ENCODE data around the gene SLC16A2.
"Not testable (repeated sequence)": the region's sequence is repeated elsewhere in the genome, so short reads cannot be mapped to it uniquely, and the experiment has no call there.

SLC16A2 gene

DNA sequence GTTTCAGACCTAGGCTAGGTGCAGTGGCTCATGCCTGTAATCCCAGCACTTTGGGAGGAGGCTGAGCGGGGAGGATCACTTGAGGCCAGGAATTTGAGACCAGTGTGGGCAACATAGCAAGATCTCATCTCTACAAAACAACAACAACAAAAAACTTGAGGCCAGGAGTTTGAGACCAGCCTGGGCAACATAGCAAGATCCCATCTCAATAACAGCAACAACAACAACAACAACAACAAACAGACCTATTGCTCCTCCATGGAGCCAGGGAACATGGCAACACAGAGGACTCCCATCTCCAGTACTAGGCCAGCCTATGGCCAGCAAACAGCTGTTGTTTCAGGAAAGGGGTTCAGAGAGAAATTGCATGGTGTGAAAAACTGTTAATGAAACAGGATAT is 43.4 kb downstream of the SLC16A2 start:
- TF ChIP-seq SPI1 (IDR thresholded peaks at IDR 0.05; ENCODE audit: borderline replicate concordance, low read depth): no peak
- no peak for TF ChIP-seq GABPA (IDR thresholded peaks at IDR 0.05; ENCODE audit: low read depth)
- TF ChIP-seq, protein P1, sequence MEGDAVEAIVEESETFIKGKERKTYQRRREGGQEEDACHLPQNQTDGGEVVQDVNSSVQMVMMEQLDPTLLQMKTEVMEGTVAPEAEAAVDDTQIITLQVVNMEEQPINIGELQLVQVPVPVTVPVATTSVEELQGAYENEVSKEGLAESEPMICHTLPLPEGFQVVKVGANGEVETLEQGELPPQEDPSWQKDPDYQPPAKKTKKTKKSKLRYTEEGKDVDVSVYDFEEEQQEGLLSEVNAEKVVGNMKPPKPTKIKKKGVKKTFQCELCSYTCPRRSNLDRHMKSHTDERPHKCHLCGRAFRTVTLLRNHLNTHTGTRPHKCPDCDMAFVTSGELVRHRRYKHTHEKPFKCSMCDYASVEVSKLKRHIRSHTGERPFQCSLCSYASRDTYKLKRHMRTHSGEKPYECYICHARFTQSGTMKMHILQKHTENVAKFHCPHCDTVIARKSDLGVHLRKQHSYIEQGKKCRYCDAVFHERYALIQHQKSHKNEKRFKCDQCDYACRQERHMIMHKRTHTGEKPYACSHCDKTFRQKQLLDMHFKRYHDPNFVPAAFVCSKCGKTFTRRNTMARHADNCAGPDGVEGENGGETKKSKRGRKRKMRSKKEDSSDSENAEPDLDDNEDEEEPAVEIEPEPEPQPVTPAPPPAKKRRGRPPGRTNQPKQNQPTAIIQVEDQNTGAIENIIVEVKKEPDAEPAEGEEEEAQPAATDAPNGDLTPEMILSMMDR (IDR thresholded peaks at IDR 0.05; ENCODE audit: insufficient read depth, low read length): no peak
- TF ChIP-seq, protein P2, sequence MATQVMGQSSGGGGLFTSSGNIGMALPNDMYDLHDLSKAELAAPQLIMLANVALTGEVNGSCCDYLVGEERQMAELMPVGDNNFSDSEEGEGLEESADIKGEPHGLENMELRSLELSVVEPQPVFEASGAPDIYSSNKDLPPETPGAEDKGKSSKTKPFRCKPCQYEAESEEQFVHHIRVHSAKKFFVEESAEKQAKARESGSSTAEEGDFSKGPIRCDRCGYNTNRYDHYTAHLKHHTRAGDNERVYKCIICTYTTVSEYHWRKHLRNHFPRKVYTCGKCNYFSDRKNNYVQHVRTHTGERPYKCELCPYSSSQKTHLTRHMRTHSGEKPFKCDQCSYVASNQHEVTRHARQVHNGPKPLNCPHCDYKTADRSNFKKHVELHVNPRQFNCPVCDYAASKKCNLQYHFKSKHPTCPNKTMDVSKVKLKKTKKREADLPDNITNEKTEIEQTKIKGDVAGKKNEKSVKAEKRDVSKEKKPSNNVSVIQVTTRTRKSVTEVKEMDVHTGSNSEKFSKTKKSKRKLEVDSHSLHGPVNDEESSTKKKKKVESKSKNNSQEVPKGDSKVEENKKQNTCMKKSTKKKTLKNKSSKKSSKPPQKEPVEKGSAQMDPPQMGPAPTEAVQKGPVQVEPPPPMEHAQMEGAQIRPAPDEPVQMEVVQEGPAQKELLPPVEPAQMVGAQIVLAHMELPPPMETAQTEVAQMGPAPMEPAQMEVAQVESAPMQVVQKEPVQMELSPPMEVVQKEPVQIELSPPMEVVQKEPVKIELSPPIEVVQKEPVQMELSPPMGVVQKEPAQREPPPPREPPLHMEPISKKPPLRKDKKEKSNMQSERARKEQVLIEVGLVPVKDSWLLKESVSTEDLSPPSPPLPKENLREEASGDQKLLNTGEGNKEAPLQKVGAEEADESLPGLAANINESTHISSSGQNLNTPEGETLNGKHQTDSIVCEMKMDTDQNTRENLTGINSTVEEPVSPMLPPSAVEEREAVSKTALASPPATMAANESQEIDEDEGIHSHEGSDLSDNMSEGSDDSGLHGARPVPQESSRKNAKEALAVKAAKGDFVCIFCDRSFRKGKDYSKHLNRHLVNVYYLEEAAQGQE (IDR thresholded peaks at IDR 0.05; ENCODE audit: insufficient replicate concordance, low read depth): no peak
- TF ChIP-seq POLR2AphosphoS5 (IDR thresholded peaks at IDR 0.05; ENCODE audit: low read depth): no peak
- Histone ChIP-seq H3K27ac (replicated peaks) (no peak overlapping the region), H3K4me3 (replicated peaks; ENCODE audit: insufficient read depth, low read length) (no peak overlapping the region), H3K27me3 (ENCODE audit: insufficient read depth, poor library complexity, severe bottlenecking) (no peaks in the 10 kb centered on the region)
- no peak for DNase-seq (ENCODE audit: low read depth in 1 of 2, low spot score in 1 of 2)

DNA sequence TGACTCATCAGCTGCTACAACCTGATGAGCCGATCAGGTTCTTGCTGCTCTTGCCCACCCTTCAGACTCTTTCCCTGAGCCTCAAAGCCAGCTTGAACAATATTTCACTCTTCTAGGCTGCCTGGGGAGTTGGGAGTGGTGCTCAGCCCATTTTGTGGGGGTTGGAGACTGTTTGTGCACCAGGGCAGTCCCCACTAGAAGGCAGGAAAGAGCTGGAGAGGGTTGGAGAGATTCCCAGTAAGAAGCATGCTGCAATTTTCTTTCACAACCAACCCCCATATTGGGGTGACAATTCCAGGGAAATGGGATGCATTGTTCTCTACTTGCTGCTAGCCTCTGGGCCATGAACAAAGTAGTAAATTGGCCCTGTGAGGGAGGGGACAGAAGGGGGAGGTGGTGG is 44.1 kb downstream of the SLC16A2 start:
- TF ChIP-seq SPI1 (IDR thresholded peaks at IDR 0.05; ENCODE audit: borderline replicate concordance, low read depth) (no peak), POLR2AphosphoS5 (IDR thresholded peaks at IDR 0.05; ENCODE audit: low read depth) (no peak)
- TF ChIP-seq, protein P1 (IDR thresholded peaks at IDR 0.05; ENCODE audit: insufficient read depth, low read length): no peak
- TF ChIP-seq, protein P2 (IDR thresholded peaks at IDR 0.05; ENCODE audit: insufficient replicate concordance, low read depth): no peak
- H3K27ac ChIP-seq (replicated peaks): no peak overlapping the region
- no peak for DNase-seq (ENCODE audit: low read depth in 1 of 2, low spot score in 1 of 2)
- H3K4me3 ChIP-seq (replicated peaks; ENCODE audit: insufficient read depth, low read length): no peak overlapping the region
- no peaks in the 10 kb centered on the region for H3K27me3 ChIP-seq (ENCODE audit: insufficient read depth, poor library complexity, severe bottlenecking)

DNA sequence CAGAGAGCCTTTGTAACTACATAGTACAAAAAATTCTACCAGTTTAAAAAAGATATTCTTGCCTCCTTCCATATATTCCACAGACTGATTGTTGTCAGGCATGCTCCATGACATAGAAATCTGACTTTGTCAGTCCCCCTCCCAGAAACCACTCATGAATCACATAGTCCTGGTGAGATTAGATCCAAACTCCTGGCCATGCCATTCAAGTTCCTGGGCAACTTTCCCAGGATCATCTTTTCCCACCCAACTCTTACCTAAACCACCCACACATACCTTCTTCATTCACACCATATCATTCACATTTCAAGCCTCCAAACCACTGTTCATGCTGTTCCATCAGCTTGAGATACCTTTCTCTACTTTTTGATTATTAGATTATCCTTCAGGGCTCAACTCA is 46.4 kb downstream of the SLC16A2 start:
- TF ChIP-seq, protein P2 (IDR thresholded peaks at IDR 0.05; ENCODE audit: insufficient replicate concordance, low read depth): no peak
- no peak overlapping the region for H3K27ac ChIP-seq (replicated peaks)
- H3K27me3 ChIP-seq (ENCODE audit: insufficient read depth, poor library complexity, severe bottlenecking): no peaks in the 10 kb centered on the region
- no peak overlapping the region for H3K4me3 ChIP-seq (replicated peaks; ENCODE audit: insufficient read depth, low read length)
- no peak for DNase-seq (ENCODE audit: low read depth in 1 of 2, low spot score in 1 of 2)

DNA sequence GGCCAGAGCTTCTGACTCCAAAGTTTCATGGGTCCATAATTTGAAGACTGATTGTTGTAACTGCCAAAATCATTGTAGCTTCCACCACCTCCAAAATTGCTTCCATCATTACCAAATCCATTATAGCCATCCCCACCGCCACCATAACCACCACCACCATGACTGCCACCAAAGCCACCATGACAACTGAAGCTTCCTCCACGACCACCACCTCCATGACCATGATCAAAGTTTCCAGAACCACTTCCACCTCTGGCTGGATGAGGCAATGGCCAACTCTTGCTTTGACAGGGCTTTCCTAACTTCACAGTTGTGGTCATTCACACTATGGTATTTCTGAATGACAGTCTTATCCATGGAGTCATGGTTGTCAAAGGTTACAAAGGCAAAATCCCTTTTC is 51.8 kb downstream of the SLC16A2 start:
- not testable (repeated sequence) for DNase-seq (ENCODE audit: low read depth in 1 of 2, low spot score in 1 of 2); H3K27me3 ChIP-seq (ENCODE audit: insufficient read depth, poor library complexity, severe bottlenecking); H3K4me3 ChIP-seq (replicated peaks; ENCODE audit: insufficient read depth, low read length); H3K27ac ChIP-seq (replicated peaks)

Data from HL-60 (cell line).